ENCODE results near the gene HSPH1. TPM values are rescaled to one million over a fixed set of nuclear protein-coding genes. Genes with fewer than 3 reads are reported as not detected.

Gene HSPH1
- total and polyA plus RNA-seq, 2 of the 13 experiments (the other 11 are each of a cell fraction or from before 2014, with no cell fraction given): 13.0 to 62.9 TPM

DNA sequence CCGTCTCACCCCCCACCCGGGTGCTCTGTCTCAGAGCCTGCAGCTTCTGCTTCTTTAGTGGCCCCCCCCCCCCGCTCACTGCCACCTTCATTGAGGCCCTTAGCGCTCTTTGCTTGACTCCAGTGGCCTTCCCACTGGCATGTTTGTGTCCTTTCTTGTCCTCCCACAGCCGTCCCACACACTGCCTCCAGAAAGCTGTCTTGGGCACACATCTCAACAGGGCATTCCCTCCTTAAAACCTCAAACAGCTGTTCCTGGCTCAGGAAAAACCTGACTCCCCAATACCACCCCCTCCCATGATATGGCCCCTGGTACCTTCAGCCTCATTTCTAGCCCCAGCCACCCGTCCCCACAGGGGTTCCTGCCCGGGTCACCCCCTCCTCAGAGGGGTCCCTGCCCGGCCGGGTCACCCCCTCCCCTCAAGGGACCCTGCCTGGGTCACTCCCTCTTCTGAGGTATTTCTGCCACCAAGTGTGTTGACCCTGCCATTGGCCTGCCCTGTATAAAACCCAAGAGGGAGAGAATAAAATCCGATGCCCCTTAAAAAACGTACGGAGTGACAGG, 46.9 kb upstream of the HSPH1 start:
- Histone ChIP-seq H3K4me3 (replicated peaks in 1 of 3; ENCODE audit: insufficient read depth in 1 of 3, low read depth in 2 of 3, low read length in 3 of 3) (no peak overlapping the region), H3K9me3 (ENCODE audit: low read length) (no peaks in the 10 kb centered on the region), H3K4me1 (ENCODE audit: insufficient read depth, low read length) (peaks cover 24% of the 10 kb centered on the region), H3K9ac (ENCODE audit: insufficient read depth, low read depth, low read length) (no peak overlapping the region), H3K27me3 (ENCODE audit: control insufficient read depth in 1 of 2, insufficient read depth in 2 of 2, low read length in 2 of 2) (no peaks in the 10 kb centered on the region), H3K27ac (ENCODE audit: extremely low read length, insufficient read depth, low read length) (no peak overlapping the region), H3K4me2 (ENCODE audit: low read depth, low read length) (no peak overlapping the region), H3K79me2 (ENCODE audit: insufficient read depth, low read length) (no peaks in the 10 kb centered on the region), H4K20me1 (ENCODE audit: insufficient read depth, low read length) (no peaks in the 10 kb centered on the region), H2AFZ (ENCODE audit: low read length) (no peak overlapping the region), H3K36me3 (replicated peaks in 1 of 2; ENCODE audit: control insufficient read depth in 1 of 2, insufficient read depth in 2 of 2, low read length in 2 of 2) (no peaks in the 10 kb centered on the region)
- FAIRE-seq (no peak), ATAC-seq (no peak), DNase-seq (ENCODE audit: low spot score) (no peak)
- no peak for TF ChIP-seq NBN (conservative IDR thresholded peaks at IDR 0.05)
- TF ChIP-seq MAFF (IDR thresholded peaks at IDR 0.05; ENCODE audit: low read depth, low read length): no peak
- TF ChIP-seq ETV5 (CRISPR knock-in tag; IDR thresholded peaks at IDR 0.05; ENCODE audit: borderline replicate concordance): no peak
- TF ChIP-seq ZFP37 (CRISPR knock-in tag; IDR thresholded peaks at IDR 0.05; ENCODE audit: borderline replicate concordance): no peak
- no peak for TF ChIP-seq ZNF773 (CRISPR knock-in tag; IDR thresholded peaks at IDR 0.05; ENCODE audit: borderline replicate concordance)
- TF ChIP-seq KDM5A (IDR thresholded peaks at IDR 0.05; ENCODE audit: borderline replicate concordance, low read length): no peak
- no peak for TF ChIP-seq ZSCAN31 (CRISPR knock-in tag; IDR thresholded peaks at IDR 0.05; ENCODE audit: low read depth)
- no peak for TF ChIP-seq ZNF784 (CRISPR knock-in tag; IDR thresholded peaks at IDR 0.05; ENCODE audit: borderline replicate concordance)
- TF ChIP-seq SNAI1 (CRISPR knock-in tag; IDR thresholded peaks at IDR 0.05; ENCODE audit: borderline replicate concordance): no peak
- TF ChIP-seq HMG20A (CRISPR knock-in tag; IDR thresholded peaks at IDR 0.05; ENCODE audit: borderline replicate concordance): no peak
- TF ChIP-seq, protein P1, sequence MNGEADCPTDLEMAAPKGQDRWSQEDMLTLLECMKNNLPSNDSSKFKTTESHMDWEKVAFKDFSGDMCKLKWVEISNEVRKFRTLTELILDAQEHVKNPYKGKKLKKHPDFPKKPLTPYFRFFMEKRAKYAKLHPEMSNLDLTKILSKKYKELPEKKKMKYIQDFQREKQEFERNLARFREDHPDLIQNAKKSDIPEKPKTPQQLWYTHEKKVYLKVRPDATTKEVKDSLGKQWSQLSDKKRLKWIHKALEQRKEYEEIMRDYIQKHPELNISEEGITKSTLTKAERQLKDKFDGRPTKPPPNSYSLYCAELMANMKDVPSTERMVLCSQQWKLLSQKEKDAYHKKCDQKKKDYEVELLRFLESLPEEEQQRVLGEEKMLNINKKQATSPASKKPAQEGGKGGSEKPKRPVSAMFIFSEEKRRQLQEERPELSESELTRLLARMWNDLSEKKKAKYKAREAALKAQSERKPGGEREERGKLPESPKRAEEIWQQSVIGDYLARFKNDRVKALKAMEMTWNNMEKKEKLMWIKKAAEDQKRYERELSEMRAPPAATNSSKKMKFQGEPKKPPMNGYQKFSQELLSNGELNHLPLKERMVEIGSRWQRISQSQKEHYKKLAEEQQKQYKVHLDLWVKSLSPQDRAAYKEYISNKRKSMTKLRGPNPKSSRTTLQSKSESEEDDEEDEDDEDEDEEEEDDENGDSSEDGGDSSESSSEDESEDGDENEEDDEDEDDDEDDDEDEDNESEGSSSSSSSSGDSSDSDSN (CRISPR knock-in tag; IDR thresholded peaks at IDR 0.05): no peak
- intact Hi-C loops (cut with micrococcal nuclease; ENCODE audit: unreplicated experiment): no loop called here
- WGBS (ENCODE audit: low lambda C conversion rate): 69% methylated on average over 12 of the region's 12 CpGs
- no TSS peak for BruUV-seq (replicated peaks)
- POLR2A ChIA-PET: no interaction called here
- CTCF ChIA-PET (ENCODE audit: low intra/inter-chr PET ratio, low total read pairs): no interaction called here
- in situ Hi-C loops (cut with HindIII; ENCODE audit: extremely low pct_ligation_motif_present, low pct_unique_long_range_greater_than_20kb): no loop called here

Measured in HepG2 (cell line).